Stimulated activated naive B cell treated with anti-CD40 and anti-IgM and Interleukin-4, amounts not matched to agents 10 μg/mL and 1 μg/mL and 100 μg/mL, for 72 hours (primary cell): ENCODE data around the gene SPATA2.
"Not testable (repeated sequence)": the region's sequence is repeated elsewhere in the genome, so short reads cannot be mapped to it uniquely, and the experiment has no call there.

ENCODE experiments used
- ATAC-seq, 2 donors: fragments of 150-1000 bp; cut with Tn5 transposase; replicated peaks; 2 replicates each; pipeline ENCODE4 v1.10.0; 2021; ENCODE audit warnings: moderate library complexity in 1 of 2
- DNase-seq: peaks from one replicate; pipeline ENCODE4 v3.0.0; 2021
- H3K27ac Mint-ChIP-seq: one replicate; pipeline ENCODE4 v1.8.0; 2022; ENCODE audit warnings: mild to moderate bottlenecking, mixed read lengths
- H3K27me3 Mint-ChIP-seq, 2 donors: one replicate each; pipeline ENCODE4 v1.8.0; 2022; ENCODE audit warnings: mixed read lengths in 2 of 2
- H3K36me3 Mint-ChIP-seq, 2 donors: one replicate each; pipeline ENCODE4 v1.8.0; 2022; ENCODE audit warnings: mixed read lengths in 2 of 2, mild to moderate bottlenecking in 1 of 2
- H3K4me1 Mint-ChIP-seq, 2 donors: one replicate each; pipeline ENCODE4 v1.8.0; 2022; ENCODE audit warnings: mixed read lengths in 2 of 2, mild to moderate bottlenecking in 1 of 2
- H3K4me3 Mint-ChIP-seq, 2 donors: one replicate each; pipeline ENCODE4 v1.8.0; 2022; ENCODE audit warnings: mild to moderate bottlenecking in 2 of 2, mixed read lengths in 2 of 2, moderate library complexity in 1 of 2
- H3K9me3 Mint-ChIP-seq, 2 donors: one replicate each; pipeline ENCODE4 v1.8.0; 2022; ENCODE audit warnings: mixed read lengths in 2 of 2, mild to moderate bottlenecking in 1 of 2

Gene SPATA2

DNA sequence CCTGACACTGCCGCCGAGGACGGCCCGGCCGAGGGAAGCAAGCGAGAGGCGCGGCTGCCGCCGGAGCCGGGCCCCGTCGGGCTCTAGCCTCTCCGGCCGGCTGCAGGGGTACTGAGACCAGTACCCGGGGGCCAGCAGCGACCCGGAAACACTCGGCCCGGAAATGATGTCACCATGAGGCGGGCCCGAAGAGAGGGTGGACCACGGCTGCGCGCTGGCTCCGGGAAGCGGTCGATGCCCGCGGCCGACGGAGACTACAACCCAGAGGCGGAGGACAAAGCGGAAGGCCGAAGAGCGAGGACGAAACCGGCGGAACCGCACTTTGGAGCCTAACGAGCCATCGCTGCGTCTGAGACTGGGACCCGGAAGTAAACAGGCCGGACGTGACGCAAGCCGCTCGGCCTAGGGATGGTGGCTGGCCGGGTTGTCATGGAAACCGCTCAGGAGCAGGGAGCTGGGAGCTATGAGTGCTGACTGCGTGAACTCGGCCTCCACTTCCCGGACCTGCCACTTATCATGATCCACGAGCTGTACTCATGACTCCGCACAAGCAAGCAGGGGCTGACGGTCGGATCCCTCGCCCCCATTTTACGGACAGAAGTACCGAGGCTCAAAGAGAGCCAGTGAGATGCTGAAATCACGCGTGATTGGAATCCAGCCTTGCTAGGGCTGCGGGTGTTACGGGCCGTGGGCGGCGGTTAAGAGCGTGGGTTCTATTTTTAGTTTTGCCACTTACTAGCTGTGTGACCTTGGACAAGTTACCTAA lies at the start of gene SPATA2:
TSS of gene SPATA2 (minus strand) at position 150 of the 766 bp plus-strand sequence. CDS start 7,039 bp downstream, outside the sequence.
- H3K9me3 Mint-ChIP-seq = no peaks in the 10 kb centered on the region
- peaks cover 0 to under 1% of the 10 kb centered on the region in 2 donors for H3K36me3 Mint-ChIP-seq
- peaks cover 12 to 37% of the 10 kb centered on the region in 2 donors for H3K4me1 Mint-ChIP-seq
- peak within 1 kb of the TSS; percentile 96 to 98 for H3K4me3 Mint-ChIP-seq
- H3K27me3 Mint-ChIP-seq = no peaks in the 10 kb centered on the region
- H3K27ac Mint-ChIP-seq = peak within 1 kb of the TSS; percentile 100
- ATAC-seq (peak; percentile 92 to 93), DNase-seq (peak; percentile 91)

DNA sequence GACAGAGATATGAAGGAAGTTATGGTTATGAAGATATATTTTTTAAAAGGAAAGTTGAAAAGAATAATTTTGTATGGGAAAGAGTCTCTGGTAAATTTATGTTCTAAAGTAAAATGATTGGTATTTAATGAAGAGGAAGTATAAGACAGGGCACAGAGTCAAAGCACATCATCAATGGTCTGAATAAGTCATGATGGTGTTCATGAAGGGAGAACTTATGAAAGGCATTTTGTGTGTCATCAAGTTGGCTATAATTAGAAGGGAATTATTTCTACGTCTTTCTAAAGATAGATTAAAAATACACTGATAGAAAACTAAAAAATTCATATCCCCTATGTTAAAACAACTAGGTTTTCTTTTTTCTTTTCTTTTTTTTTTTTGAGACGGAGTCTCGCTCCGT lies 46.1 kb upstream of the SPATA2 start:
- peaks cover 25 to 35% of the 10 kb centered on the region in 2 donors for H3K36me3 Mint-ChIP-seq
- no peak overlapping the region for H3K27ac Mint-ChIP-seq
- no peaks in the 10 kb centered on the region for H3K27me3 Mint-ChIP-seq
- peak in 1 of 2 donors; percentile 28 for ATAC-seq
- H3K4me1 Mint-ChIP-seq = peaks cover 14 to 25% of the 10 kb centered on the region in 2 donors
- DNase-seq = no peak
- H3K4me3 Mint-ChIP-seq = no peak overlapping the region
- H3K9me3 Mint-ChIP-seq = no peaks in the 10 kb centered on the region

GRCh38 chr20:49957089-49957938 lies 42.0 kb upstream of the SPATA2 start:
- ATAC-seq = peak; percentile 49 to 64
- not testable (repeated sequence) for H3K4me3 Mint-ChIP-seq, H3K9me3 Mint-ChIP-seq, DNase-seq, H3K27me3 Mint-ChIP-seq
- H3K27ac Mint-ChIP-seq = peak overlapping the region; percentile 88
- H3K4me1 Mint-ChIP-seq = peaks cover 14 to 25% of the 10 kb centered on the region in 2 donors
- peaks cover 41 to 54% of the 10 kb centered on the region in 2 donors for H3K36me3 Mint-ChIP-seq

DNA sequence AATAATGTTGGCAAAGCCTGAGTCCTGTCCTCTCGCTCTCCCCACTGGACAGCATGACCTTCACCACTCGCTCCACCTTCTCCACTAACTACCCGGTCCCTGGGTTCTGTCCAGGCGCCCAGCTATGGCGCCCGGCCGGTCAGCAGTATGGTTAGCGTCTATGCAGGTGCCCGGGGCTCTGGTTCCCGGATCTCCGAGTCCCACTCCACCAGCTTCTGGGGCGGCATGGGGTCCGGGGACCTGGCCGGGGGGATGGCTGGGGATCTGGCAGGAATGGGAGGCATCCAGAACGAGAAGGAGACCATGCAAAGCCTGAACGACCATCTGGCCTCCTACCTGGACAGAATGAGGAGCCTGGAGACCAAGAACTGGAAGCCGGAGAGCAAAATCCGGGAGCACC lies 41.4 kb upstream of the SPATA2 start:
- ATAC-seq = no peak
- Mint-ChIP-seq H3K27ac (peak overlapping the region; percentile 88), H3K36me3 (peaks cover 41 to 61% of the 10 kb centered on the region in 2 donors)

DNA sequence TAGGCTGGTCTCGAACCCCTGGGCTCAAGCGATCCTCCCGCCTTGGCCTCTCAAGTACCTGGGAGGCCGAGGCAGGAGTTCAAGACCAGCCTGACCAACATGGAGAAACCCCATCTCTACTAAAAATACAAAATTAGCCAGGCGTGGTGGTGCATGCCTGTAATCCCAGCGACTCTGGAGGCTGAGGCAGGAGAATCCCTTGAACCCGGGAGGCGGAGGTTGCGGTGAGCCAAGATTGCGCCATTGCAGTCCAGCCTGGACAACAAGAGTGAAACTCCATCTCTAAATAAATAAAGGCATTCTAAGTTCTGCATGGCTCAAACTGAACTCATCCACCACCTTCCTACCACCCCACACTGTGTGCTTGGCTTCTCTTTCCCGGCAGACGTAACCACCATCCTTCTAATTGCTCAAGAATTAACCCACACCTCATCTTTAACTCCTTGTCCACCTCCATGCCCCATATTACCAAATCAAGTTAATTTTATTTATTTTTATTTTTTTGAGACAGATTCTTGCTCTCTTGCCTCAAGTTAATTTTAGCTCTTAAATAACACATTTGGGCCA lies 40.6 kb upstream of the SPATA2 start:
- ATAC-seq, H3K9me3 Mint-ChIP-seq, H3K27ac Mint-ChIP-seq, H3K27me3 Mint-ChIP-seq, DNase-seq, H3K4me3 Mint-ChIP-seq: not testable (repeated sequence)
- peaks cover 13 to 25% of the 10 kb centered on the region in 2 donors for H3K4me1 Mint-ChIP-seq
- H3K36me3 Mint-ChIP-seq = peaks cover 45 to 61% of the 10 kb centered on the region in 2 donors

More for the DNA sequence above, 41.4 kb upstream of the SPATA2 start:
- Mint-ChIP-seq H3K4me3 (no peak overlapping the region), H3K27me3 (no peaks in the 10 kb centered on the region), H3K9me3 (no peaks in the 10 kb centered on the region), H3K4me1 (peaks cover 14 to 25% of the 10 kb centered on the region in 2 donors)
- no peak for DNase-seq

DNA sequence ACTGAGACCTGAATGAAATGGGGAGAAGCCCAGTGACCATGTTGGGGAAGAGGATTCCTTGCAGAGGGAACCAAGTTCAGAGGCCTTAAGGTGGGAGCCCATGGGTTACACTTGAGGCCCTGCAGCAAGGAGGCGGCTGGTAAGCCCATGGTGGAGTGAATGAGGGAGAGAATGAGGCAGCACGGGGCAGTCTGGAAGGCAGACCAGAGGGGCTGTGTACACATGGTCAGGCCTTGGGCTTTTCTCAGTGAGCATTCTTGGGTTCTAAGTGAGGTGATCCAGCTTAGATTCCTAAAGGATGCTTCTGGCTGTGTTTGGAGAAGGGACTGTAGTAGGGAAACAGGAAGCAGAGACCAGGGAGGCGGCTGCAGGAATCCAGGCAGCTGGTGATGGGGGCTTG lies 39.8 kb upstream of the SPATA2 start:
- Mint-ChIP-seq H3K36me3 (peaks cover 47 to 64% of the 10 kb centered on the region in 2 donors), H3K4me1 (peaks cover 13 to 25% of the 10 kb centered on the region in 2 donors), H3K4me3 (no peak overlapping the region), H3K27me3 (no peaks in the 10 kb centered on the region), H3K9me3 (no peaks in the 10 kb centered on the region), H3K27ac (no peak overlapping the region)
- no peak for DNase-seq
- ATAC-seq = no peak

- DNase-seq (no peak), ATAC-seq (no peak)
These were observed 35.8 kb upstream of the SPATA2 start for GRCh38 chr20:49951151-49951550.

DNA sequence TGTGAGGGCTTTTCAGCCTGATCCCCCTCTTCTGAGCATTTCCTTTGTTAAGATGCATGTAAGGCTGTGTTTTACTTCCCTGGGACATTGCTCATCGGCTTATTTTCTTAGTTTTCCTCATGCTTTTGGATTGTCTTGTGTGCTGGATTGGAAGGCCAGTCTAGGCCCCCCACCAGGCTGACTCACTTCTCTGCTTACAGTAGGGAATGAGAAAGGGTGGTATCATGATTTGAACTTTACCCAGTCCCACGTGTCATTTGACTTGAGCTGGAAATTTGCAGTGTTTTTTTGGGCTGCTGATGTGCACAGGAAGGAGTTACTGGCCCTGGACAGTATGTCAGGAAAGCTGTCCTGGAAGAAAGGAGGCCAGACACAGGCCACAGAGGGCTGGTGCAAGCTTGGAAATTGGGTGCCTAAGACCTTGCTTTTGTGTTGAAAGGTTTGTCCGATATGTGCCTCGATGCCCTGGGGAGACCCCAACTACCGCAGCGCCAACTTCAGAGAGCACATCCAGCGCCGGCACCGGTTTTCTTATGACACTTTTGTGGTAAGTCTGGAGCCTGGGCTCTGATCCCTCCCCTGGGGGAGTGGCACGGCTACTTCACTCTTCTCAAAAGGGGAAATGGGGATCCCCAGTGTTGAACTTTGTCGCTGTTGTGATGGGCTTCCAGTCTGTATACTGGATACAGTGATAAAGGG lies 33.6 kb upstream of the SPATA2 start:
- DNase-seq (no peak), ATAC-seq (no peak)
- peaks cover 3 to 5% of the 10 kb centered on the region in 2 donors for H3K4me1 Mint-ChIP-seq
- H3K27ac Mint-ChIP-seq = no peak overlapping the region
- H3K27me3 Mint-ChIP-seq = no peaks in the 10 kb centered on the region
- H3K36me3 Mint-ChIP-seq = peaks cover 42 to 61% of the 10 kb centered on the region in 2 donors
- no peak overlapping the region for H3K4me3 Mint-ChIP-seq
- H3K9me3 Mint-ChIP-seq = no peaks in the 10 kb centered on the region

More at GRCh38 chr20:49951151-49951550, 35.8 kb upstream of the SPATA2 start:
- peaks cover 0 to 3% of the 10 kb centered on the region in 2 donors for H3K4me1 Mint-ChIP-seq
- no peak overlapping the region for H3K27ac Mint-ChIP-seq
- no peak overlapping the region for H3K4me3 Mint-ChIP-seq
- no peaks in the 10 kb centered on the region for H3K9me3 Mint-ChIP-seq
- peaks cover 47 to 63% of the 10 kb centered on the region in 2 donors for H3K36me3 Mint-ChIP-seq
- no peaks in the 10 kb centered on the region for H3K27me3 Mint-ChIP-seq

- H3K4me1 Mint-ChIP-seq = peaks cover 3 to 5% of the 10 kb centered on the region in 2 donors
- no peak for ATAC-seq
- no peaks in the 10 kb centered on the region for H3K27me3 Mint-ChIP-seq
- H3K9me3 Mint-ChIP-seq = no peaks in the 10 kb centered on the region
- no peak overlapping the region for H3K4me3 Mint-ChIP-seq
- peaks cover 42 to 61% of the 10 kb centered on the region in 2 donors for H3K36me3 Mint-ChIP-seq
- DNase-seq = no peak
- no peak overlapping the region for H3K27ac Mint-ChIP-seq
These were observed 32.8 kb upstream of the SPATA2 start for GRCh38 chr20:49948178-49948577.

DNA sequence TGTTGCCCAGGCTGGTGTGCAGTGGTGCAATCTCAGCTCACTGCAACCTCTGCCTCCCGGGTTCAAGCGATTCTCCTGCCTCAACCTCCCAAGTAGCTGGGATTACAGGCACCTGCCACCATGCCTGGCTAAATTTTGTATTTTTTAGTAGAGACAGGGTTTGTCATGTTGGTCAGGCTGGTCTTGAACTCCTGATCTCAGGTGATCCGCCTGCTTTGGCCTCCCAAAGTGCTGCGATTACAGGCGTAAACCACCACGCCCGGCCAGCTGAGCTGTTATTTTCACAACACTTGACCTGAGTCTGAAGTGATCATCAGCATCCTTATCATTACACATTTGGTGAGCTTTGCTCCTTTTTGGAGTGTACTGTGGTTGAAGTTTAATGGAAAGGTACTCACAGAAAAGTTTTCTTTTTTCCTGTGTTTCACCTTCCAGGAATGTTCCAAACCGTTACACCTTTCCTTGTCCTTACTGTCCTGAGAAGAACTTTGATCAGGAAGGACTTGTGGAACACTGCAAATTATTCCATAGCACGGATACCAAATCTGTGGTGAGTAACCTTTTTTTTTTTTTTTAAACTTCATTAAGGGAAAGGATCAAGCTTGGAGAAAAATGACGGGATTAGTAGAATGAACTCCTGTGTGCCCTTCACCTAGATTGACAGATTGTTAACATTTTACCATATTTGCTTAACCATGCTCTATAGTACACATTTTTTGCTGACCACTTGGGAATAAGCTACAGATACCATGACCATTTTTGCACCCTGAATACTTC lies 30.6 kb upstream of the SPATA2 start:
- ATAC-seq (no peak), DNase-seq (no peak)
- Mint-ChIP-seq H3K4me1 (peaks cover 10 to 12% of the 10 kb centered on the region in 2 donors), H3K27ac (no peak overlapping the region), H3K9me3 (no peaks in the 10 kb centered on the region), H3K27me3 (no peaks in the 10 kb centered on the region), H3K36me3 (peaks cover 36 to 57% of the 10 kb centered on the region in 2 donors), H3K4me3 (no peak overlapping the region)

- DNase-seq (no peak), ATAC-seq (no peak)
- no peak overlapping the region for H3K27ac Mint-ChIP-seq
- H3K4me1 Mint-ChIP-seq = peaks cover 11 to 16% of the 10 kb centered on the region in 2 donors
- no peaks in the 10 kb centered on the region for H3K27me3 Mint-ChIP-seq
- no peak overlapping the region for H3K4me3 Mint-ChIP-seq
- peaks cover 35 to 58% of the 10 kb centered on the region in 2 donors for H3K36me3 Mint-ChIP-seq
- no peaks in the 10 kb centered on the region for H3K9me3 Mint-ChIP-seq
These were observed 30.0 kb upstream of the SPATA2 start for GRCh38 chr20:49945306-49945700.

DNA sequence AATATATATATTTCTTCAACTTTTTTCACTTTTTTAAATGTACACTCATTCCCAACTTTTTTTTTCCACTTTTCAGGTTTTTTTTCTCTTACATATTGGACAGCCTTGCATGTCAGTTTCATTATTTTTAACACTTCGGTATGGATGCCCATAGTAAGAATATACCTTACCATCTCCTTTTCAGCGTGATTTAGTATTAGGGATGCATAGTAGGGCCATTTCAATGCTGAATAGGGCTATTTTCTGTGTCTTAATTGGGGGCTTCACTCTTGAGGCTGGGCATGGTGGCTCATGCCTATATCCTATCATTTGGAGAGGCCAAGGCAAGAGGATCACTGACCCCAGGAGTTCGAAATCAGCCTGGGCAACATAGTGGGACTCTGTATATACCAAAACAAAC lies 27.6 kb upstream of the SPATA2 start:
- H3K27me3 Mint-ChIP-seq = no peaks in the 10 kb centered on the region
- no peaks in the 10 kb centered on the region for H3K9me3 Mint-ChIP-seq
- H3K36me3 Mint-ChIP-seq = peaks cover 31 to 59% of the 10 kb centered on the region in 2 donors
- no peak overlapping the region for H3K27ac Mint-ChIP-seq
- DNase-seq = no peak
- no peak for ATAC-seq
- H3K4me3 Mint-ChIP-seq = no peak overlapping the region
- H3K4me1 Mint-ChIP-seq = peaks cover 21 to 40% of the 10 kb centered on the region in 2 donors

- Mint-ChIP-seq H3K27me3 (no peaks in the 10 kb centered on the region), H3K9me3 (no peaks in the 10 kb centered on the region), H3K36me3 (peaks cover 28 to 53% of the 10 kb centered on the region in 2 donors), H3K4me1 (peaks cover 26 to 46% of the 10 kb centered on the region in 2 donors), H3K27ac (no peak overlapping the region), H3K4me3 (no peak overlapping the region)
- DNase-seq (no peak), ATAC-seq (no peak)
These were observed 27.0 kb upstream of the SPATA2 start for GRCh38 chr20:49942303-49942702.
